KOPT-K1 (cell line): Measurements from ENCODE around the gene ZNF536.

ENCODE experiments used
- H3K27ac ChIP-seq: fragments of 200-600 bp; sonication (generic); 2 replicates; pipeline ENCODE4 v1.5.1; 2016; ENCODE audit warnings: antibody characterized with exemption, mild to moderate bottlenecking, low read depth, low read length; ENCODE audit not compliant: poor library complexity, severe bottlenecking
- H3K36me3 ChIP-seq: fragments of 200-600 bp; sonication (generic); 2 replicates; pipeline ENCODE4 v1.5.1; 2017; ENCODE audit warnings: antibody characterized with exemption, mild to moderate bottlenecking, low read length, moderate library complexity; ENCODE audit not compliant: insufficient read depth
- H3K9me3 ChIP-seq: fragments of 200-600 bp; sonication (generic); 2 replicates; pipeline ENCODE4 v1.5.1; 2017; ENCODE audit warnings: antibody characterized with exemption, low read length, mild to moderate bottlenecking; ENCODE audit not compliant: insufficient read depth, poor library complexity, severe bottlenecking

Gene ZNF536

DNA sequence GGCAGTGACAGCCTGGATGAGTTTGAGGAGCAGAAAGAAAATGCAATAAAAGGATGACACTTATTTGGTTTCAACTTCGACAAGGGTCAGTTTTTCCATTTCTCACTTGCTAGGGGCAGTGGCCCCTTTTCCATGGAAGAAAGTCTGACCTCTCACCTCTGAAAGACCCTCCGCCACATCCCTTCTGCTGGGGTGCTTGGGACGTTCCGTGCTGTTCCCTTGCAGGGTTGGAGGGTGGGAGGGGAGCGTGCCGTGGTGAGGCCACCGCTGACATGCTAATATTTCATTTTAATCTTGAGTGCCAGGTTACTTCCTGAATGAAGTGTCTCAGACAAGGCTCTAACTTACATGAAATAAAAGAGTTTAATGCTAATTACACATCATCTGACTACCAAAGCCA, 5.2 kb upstream of the ZNF536 start:
- Histone ChIP-seq H3K27ac (no peak overlapping the region), H3K36me3 (no peaks in the 10 kb centered on the region), H3K9me3 (no peaks in the 10 kb centered on the region)

- H3K27ac ChIP-seq, result no peak overlapping the region
- H3K36me3 ChIP-seq, result no peaks in the 10 kb centered on the region
- H3K9me3 ChIP-seq, result no peaks in the 10 kb centered on the region
These were observed 4.8 kb upstream of the ZNF536 start for GRCh38 chr19:30367421-30367820.

GRCh38 chr19:30369833-30370232, 2.4 kb upstream of the ZNF536 start:
- no peak overlapping the region for H3K27ac ChIP-seq
- H3K36me3 ChIP-seq, result no peaks in the 10 kb centered on the region
- no peaks in the 10 kb centered on the region for H3K9me3 ChIP-seq

GRCh38 chr19:30371161-30371836, 885 bp upstream of the ZNF536 start:
- Histone ChIP-seq H3K36me3 (no peaks in the 10 kb centered on the region), H3K9me3 (no peaks in the 10 kb centered on the region), H3K27ac (no peak overlapping the region)

GRCh38 chr19:30373593-30373992, 1.4 kb downstream of the ZNF536 start:
- Histone ChIP-seq H3K36me3 (no peaks in the 10 kb centered on the region), H3K9me3 (no peaks in the 10 kb centered on the region), H3K27ac (no peak overlapping the region)

GRCh38 chr19:30374539-30374864, 2.3 kb downstream of the ZNF536 start:
- H3K27ac ChIP-seq, result no peak overlapping the region

GRCh38 chr19:30374865-30375552, 2.8 kb downstream of the ZNF536 start:
- Histone ChIP-seq H3K36me3 (no peaks in the 10 kb centered on the region), H3K27ac (no peak overlapping the region), H3K9me3 (no peaks in the 10 kb centered on the region)

More at GRCh38 chr19:30374539-30374864, 2.3 kb downstream of the ZNF536 start:
- Histone ChIP-seq H3K9me3 (no peaks in the 10 kb centered on the region), H3K36me3 (no peaks in the 10 kb centered on the region)

- H3K36me3 ChIP-seq, result no peaks in the 10 kb centered on the region
- H3K9me3 ChIP-seq, result no peaks in the 10 kb centered on the region
- no peak overlapping the region for H3K27ac ChIP-seq
These were observed 3.4 kb downstream of the ZNF536 start for GRCh38 chr19:30375553-30376031.

GRCh38 chr19:30376272-30376671, 4.1 kb downstream of the ZNF536 start:
- H3K36me3 ChIP-seq, result no peaks in the 10 kb centered on the region
- no peaks in the 10 kb centered on the region for H3K9me3 ChIP-seq
- no peak overlapping the region for H3K27ac ChIP-seq

DNA sequence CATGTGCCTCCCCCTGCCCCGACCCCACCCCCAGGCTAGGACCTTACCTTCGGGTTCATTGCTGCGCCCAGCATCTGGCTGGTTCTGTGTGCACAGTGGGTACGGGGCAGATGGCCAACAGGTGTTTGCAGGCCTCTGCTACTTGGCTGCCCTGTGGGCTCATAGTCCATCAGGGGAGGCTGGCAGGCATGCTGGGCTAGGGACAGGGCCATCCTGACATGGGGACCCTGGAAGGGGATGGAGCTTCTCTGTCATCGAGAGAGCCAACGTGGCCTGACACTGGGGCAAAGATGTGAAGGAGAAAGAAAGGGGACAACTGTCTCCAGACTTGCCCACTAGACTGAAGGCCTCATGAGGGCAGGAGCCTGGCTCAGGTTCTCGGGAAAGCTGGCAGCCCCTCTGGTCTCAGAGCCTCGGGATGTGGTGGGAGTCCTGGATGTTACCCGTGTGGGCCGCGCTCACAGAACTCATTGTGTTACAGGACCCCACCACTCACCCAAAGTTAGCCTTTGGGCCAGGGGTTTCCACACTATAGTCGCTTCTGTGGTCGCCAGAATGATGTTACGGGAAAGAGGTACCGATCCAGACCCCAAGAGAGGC, 4.7 kb downstream of the ZNF536 start:
- Histone ChIP-seq H3K27ac (no peak overlapping the region), H3K36me3 (no peaks in the 10 kb centered on the region), H3K9me3 (no peaks in the 10 kb centered on the region)

DNA sequence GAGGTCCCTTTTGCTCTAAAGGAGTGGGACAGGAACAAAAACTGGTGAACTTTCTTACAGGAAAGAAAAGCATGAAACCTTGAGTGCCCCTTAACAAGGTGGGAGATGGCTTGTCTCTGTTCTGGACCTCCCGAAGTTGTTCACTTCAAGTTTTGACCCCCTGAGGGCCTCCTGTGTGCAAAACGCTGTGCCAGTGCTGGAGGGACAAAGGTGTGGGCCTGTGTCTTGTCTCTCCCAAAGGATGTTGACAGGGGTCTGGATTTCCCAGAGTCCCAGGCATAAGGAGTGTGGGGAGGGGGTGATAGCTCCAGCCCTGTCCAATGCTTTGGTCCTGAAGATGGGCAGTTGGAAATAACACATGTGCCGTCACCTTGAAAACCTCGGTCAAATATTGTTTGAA, 6.5 kb downstream of the ZNF536 start:
- no peaks in the 10 kb centered on the region for H3K36me3 ChIP-seq
- H3K9me3 ChIP-seq, result no peaks in the 10 kb centered on the region
- no peak overlapping the region for H3K27ac ChIP-seq

DNA sequence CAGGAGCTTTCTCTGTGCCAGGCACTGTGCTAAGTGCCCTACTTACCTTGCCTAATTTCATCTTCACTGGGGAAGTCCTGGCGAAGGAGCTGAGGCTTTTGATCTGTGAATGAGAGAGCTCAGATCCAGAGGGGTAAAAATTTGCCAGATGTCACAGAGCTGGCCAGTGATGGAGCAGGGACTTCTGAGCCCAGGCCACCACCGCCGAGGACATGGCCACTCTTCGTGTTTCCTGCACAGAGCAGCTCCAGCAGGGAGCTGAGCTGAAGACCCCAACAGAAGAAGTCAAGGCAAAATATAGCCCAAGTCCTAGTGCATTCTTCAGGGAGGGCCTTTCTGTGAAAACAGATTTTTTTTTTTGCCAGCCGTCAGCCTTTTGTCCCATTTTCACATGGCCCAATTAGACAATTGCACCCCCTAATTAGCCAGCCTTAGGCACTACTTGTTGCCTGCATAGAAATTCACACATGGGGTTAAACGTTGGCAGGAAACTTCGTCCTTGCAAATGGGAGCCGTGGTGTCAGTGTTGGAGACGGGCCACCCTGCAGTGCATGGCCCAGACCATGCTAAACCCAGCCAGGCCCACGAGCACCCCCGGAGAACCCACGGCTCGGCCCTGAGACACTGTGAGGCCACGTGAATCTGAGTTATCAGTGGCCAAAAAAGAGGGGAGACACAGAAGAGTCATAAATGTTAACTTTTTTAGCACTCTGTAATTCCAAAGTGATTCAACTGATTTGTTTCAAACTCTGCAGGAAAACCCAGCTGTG, 7.8 kb downstream of the ZNF536 start:
- Histone ChIP-seq H3K36me3 (no peaks in the 10 kb centered on the region), H3K9me3 (no peaks in the 10 kb centered on the region), H3K27ac (no peak overlapping the region)

- Histone ChIP-seq H3K36me3 (no peaks in the 10 kb centered on the region), H3K9me3 (no peaks in the 10 kb centered on the region)
These were observed 9.2 kb downstream of the ZNF536 start for GRCh38 chr19:30381366-30381765.

GRCh38 chr19:30385174-30385573, 13.0 kb downstream of the ZNF536 start:
- Histone ChIP-seq H3K9me3 (no peaks in the 10 kb centered on the region), H3K36me3 (no peaks in the 10 kb centered on the region), H3K27ac (no peak overlapping the region)

More at GRCh38 chr19:30381366-30381765, 9.2 kb downstream of the ZNF536 start:
- no peak overlapping the region for H3K27ac ChIP-seq

- Histone ChIP-seq H3K27ac (no peak overlapping the region), H3K9me3 (no peaks in the 10 kb centered on the region), H3K36me3 (no peaks in the 10 kb centered on the region)
These were observed 13.5 kb downstream of the ZNF536 start for GRCh38 chr19:30385666-30386065.
